ENCODE results near the gene LRIG1. TPM values are rescaled to one million over a fixed set of nuclear protein-coding genes. Genes with fewer than 3 reads are reported as not detected.

Gene LRIG1
- total RNA-seq, 2 experiments from 2014 or later, result 33.8 to 37.1 TPM

GRCh38 chr3:66363148-66363547, 137.7 kb downstream of the LRIG1 start:
- ChIA-PET CTCF (no interaction called here), POLR2A (no interaction called here)

DNA sequence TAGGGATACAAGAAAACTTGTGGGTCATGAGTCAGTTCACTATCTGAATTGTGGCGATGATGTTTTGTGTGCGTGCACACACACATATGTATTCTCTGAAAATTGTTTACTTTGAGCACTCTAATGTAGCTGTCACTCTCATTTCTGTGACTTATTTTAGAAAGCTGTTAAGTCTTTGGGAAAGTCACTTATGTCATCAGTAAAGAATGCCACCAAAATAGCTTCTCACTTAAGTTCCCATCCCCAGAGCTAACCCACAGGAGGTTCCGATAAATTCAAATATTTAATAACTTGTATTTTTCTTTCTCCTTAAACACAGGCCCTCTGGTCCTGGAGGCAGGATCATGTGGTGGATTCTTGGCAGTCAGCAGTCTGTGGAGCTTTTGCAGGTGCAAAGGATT, 138.3 kb downstream of the LRIG1 start:
- ChIA-PET POLR2A (no interaction called here), CTCF (interaction anchor here (0.8 to 2.7 kb wide), 2 partner anchors 11 to 15 kb away, joined by 3 to 7 read pairs; no protein-coding TSS in a partner anchor)

- POLR2A ChIA-PET, result no interaction called here
Observed at GRCh38 chr3:66361356-66361755, 139.5 kb downstream of the LRIG1 start.

DNA sequence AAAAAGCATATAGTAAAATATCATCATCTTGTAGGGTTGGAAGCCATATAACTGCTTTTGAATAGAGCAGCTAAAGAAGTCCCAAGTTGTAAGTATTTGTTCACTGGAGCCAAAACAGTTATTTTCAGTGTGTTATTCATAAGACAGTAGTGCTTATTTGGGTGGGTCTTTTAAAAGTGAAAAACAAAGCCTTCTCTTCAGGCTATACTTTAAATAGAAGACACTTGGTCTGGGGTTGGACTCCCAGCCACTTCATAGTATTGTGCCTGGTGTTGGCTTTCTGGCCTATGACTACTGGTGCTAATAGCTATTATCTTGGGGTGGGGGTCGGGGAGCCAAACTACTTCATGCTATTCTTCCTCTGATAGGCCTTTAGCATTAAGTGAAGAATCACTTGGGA, 144.8 kb downstream of the LRIG1 start:
- CTCF ChIA-PET, result no interaction called here
- POLR2A ChIA-PET, result no interaction called here

More at GRCh38 chr3:66361356-66361755, 139.5 kb downstream of the LRIG1 start:
- CTCF ChIA-PET, result interaction anchor here (2.7 kb wide), 1 partner anchor 17 kb away, joined by 7 read pairs; no protein-coding TSS in a partner anchor

DNA sequence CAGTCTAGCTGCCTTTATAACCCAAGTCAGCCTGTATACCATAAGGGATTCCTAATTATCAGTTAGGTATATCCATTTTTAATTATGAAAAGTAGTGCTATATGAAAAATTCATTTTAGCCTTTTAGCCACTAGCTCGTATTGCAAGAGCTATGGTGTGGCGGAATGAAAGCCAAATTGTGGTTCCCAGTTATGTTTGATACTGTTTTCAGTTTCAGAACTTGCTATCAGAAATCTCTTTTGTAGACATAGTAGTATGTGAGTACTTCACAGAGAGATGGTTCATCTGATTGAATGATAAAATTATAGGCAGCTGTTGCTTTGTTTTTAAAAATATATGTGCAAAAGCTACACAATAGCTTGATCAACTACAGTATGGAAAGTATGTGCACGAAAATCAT, 145.4 kb downstream of the LRIG1 start:
- CTCF ChIA-PET, result no interaction called here
- POLR2A ChIA-PET, result no interaction called here

DNA sequence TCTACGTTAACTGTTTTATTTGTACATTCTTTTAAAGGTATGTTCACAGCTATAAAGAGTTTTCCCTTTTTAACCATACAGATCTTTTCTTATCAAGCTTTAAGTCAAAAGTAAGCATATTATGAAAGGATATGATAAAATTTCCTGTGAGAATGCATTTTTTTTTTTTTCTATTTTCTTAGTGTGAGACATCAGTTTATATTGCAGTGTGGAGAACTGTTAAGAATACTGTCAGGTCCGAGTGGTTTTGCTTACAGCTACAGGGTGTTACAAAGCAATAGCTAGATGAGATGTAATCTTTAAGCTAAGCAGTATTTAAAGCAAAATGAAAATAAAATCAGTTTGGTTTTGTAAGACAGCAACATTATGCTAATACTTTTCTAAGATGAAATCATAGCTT, 146.8 kb downstream of the LRIG1 start:
- POLR2A ChIA-PET, result interaction anchor here (0.7 kb wide), 1 partner anchor 11 kb away, joined by 4 read pairs; no protein-coding TSS in a partner anchor
- CTCF ChIA-PET, result interaction anchor here (1.3 kb wide), 1 partner anchor 54 kb away, joined by 4 read pairs; no protein-coding TSS in a partner anchor

DNA sequence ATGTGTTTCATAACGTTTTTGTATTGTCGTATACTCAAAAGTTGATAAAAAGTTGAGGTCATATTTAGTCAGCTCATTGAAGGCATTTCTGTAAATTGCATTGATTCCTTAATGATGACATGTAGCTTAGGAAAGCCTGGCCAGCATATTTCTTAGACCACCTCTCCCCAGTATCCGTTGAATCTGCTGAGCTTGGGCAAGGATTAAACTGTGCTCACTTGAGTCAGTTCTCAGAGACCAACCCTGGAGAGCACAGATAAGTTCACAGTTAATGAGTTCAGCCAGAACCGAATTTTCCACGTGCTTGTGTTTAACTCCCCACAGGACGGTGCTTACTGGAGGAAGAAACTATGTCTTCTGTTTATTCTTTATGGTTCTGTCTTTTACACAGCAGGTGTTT, 147.3 kb downstream of the LRIG1 start:
- CTCF ChIA-PET, result interaction anchor here (1.3 kb wide), 1 partner anchor 55 kb away, joined by 4 read pairs; no protein-coding TSS in a partner anchor
- POLR2A ChIA-PET, result interaction anchor here (0.7 kb wide), 1 partner anchor 10 kb away, joined by 4 read pairs; no protein-coding TSS in a partner anchor

- POLR2A ChIA-PET, result no interaction called here
- CTCF ChIA-PET, result interaction anchor here (1.3 kb wide), 1 partner anchor 55 kb away, joined by 4 read pairs; no protein-coding TSS in a partner anchor
Observed at GRCh38 chr3:66353039-66353438, 147.8 kb downstream of the LRIG1 start.

GRCh38 chr3:66350601-66351000, 150.2 kb downstream of the LRIG1 start:
- CTCF ChIA-PET, result no interaction called here
- POLR2A ChIA-PET, result no interaction called here

DNA sequence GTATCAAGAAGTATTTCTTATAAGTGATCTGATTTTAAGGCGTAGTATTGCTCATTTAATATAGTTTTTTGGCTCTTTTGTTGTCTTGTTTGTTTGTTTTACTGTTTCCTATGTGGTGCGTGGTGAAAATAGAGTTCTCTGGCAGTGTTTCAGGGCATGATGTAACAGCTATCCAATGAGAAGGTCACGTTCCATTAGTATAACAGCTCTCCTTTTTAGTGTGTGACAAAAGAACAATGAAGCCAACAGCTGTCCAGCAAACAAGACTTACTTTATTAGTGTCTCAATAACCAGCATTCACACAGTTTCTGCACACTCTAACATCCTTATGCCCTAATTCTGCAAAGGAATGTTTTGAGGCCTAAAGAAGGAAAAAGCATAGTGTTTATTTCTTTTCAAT, 152.1 kb downstream of the LRIG1 start:
- CTCF ChIA-PET, result no interaction called here
- POLR2A ChIA-PET, result no interaction called here

DNA sequence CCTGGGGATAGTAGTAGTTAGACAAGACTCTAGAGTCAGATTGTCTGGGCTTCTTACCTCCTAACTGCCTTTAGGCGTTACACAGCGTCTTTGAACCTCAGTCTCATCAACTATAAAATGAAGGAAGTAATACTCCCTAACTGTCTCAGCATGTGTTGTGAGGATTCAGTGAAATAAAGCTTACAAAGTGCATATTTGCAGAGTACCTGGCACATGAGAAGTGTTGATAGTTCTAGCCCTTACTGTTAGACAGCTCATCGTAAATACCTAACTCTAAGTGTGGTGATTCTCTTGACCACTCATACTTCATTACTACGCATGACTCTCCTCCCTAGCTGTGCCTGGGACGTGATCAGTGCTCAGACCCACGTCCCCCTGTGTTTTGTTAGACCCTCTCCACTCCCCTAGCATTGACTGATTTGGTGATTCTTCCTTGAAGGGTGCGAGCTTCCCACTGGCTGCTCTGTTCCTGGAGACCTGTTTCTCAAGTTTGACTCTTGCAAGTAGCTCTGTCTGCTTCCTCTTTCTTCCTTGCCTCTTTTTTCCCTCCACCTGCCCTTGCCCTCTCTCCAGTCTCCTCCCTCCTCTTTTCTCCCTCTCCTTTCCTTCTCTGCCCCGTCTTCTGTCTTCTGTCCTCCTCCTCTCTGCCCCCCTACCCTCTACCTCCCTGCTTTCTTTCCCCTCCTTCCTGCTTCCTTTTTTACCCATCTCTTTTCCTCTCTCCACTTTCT, 155.8 kb downstream of the LRIG1 start:
- ChIA-PET POLR2A (no interaction called here), CTCF (no interaction called here)

- POLR2A ChIA-PET, result no interaction called here
- CTCF ChIA-PET, result no interaction called here
Observed at GRCh38 chr3:66344391-66344811, 156.4 kb downstream of the LRIG1 start.

GRCh38 chr3:66342717-66343356, 158.0 kb downstream of the LRIG1 start:
- ChIA-PET CTCF (no interaction called here), POLR2A (interaction anchor here (0.6 kb wide), 2 partner anchors 11 to 107 kb away, joined by 4 to 5 read pairs; no protein-coding TSS in a partner anchor)

GRCh38 chr3:66338927-66339326, 161.9 kb downstream of the LRIG1 start:
- ChIA-PET POLR2A (no interaction called here), CTCF (no interaction called here)

DNA sequence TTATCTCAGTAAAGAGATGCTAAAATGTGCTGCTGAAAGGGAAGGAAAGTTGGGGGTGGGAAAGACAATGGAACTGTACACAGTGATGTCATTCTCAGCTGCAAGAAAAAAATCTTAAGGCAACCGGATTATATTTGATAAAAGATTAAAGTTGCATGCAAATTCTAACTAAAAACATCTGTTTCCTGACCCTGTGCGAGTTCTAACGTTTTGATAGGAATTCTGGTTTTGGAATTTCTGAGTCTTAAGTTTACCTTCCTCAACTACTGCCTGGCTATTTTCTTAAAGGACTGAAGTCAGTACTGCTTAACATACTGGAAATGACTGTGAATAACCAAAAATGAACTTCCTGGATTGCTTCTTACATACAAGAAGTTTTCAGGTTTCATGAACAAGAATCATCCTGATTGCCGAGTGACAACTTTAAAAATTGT, 164.5 kb downstream of the LRIG1 start:
- POLR2A ChIA-PET, result no interaction called here

DNA sequence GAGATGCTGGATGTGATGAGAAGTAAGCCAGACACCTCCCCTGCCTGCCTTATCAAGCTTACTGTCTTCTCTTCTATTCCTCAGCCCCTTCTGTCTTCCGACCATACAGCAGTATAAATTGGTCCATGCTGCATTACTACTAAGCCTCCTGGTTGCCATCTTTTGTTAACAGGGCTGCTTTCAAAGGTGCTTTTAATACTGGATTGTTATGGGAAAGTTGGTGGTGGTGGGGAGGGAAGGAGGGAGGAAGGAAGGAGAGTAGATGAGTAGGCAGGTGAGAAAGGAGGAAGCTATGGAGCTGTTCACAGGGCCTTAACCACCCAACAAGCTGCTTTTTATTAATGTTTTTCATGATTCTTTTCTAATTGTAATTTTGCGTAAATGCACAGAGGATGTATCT, 165.2 kb downstream of the LRIG1 start:
- ChIA-PET POLR2A (no interaction called here), CTCF (no interaction called here)

More for the DNA sequence above, 164.5 kb downstream of the LRIG1 start:
- CTCF ChIA-PET, result no interaction called here
